ENCODE measurements around the gene METRN. TPM values are rescaled to one million over a fixed set of nuclear protein-coding genes. Genes with fewer than 3 reads are reported as not detected.

Gene METRN
- total RNA-seq, 4 donors from 2014 or later: 13.3 to 29.5 (median 26.0) TPM

GRCh38 chr16:689175-689897 lies 25.6 kb upstream of the METRN start:
- no peak for TF ChIP-seq CTCF (IDR thresholded peaks at IDR 0.05; ENCODE audit: low read depth)

GRCh38 chr16:692356-693108 lies 22.4 kb upstream of the METRN start:
- TF ChIP-seq CTCF (IDR thresholded peaks at IDR 0.05; ENCODE audit: low read depth): no peak

- TF ChIP-seq CTCF (IDR thresholded peaks at IDR 0.05; ENCODE audit: low read depth): no peak
These were observed 21.6 kb upstream of the METRN start for GRCh38 chr16:693364-693763.

GRCh38 chr16:693766-694165 lies 21.2 kb upstream of the METRN start:
- TF ChIP-seq CTCF (IDR thresholded peaks at IDR 0.05; ENCODE audit: low read depth): no peak

GRCh38 chr16:694187-694862 lies 20.6 kb upstream of the METRN start:
- no peak for TF ChIP-seq CTCF (IDR thresholded peaks at IDR 0.05; ENCODE audit: low read depth)

- TF ChIP-seq CTCF (IDR thresholded peaks at IDR 0.05; ENCODE audit: low read depth): no peak
These were observed 20.0 kb upstream of the METRN start for GRCh38 chr16:694863-695354.

Data from subcutaneous adipose tissue (tissue), 4 donors.